Left ventricle myocardium inferior (tissue), 1 donor: ENCODE measurements around the gene DNAH8. TPM values are rescaled to one million over a fixed set of nuclear protein-coding genes. Genes with fewer than 3 reads are reported as not detected.

Source experiments
- DNase-seq: peaks from one replicate; pipeline ENCODE4 v3.0.0-alpha.2; 2020
- H3K27ac ChIP-seq: fragments of 200-600 bp; replicated peaks from 2 replicates; pipeline ENCODE4 v1.8.0; 2021
- H3K27me3 ChIP-seq: fragments of 200-600 bp; 2 replicates; pipeline ENCODE4 v1.8.0; 2021; ENCODE audit warnings: low read depth
- H3K36me3 ChIP-seq: fragments of 200-600 bp; 2 replicates; pipeline ENCODE4 v1.8.0; 2021
- H3K4me1 ChIP-seq: fragments of 200-600 bp; 2 replicates; pipeline ENCODE4 v1.8.0; 2021
- H3K4me3 ChIP-seq: fragments of 200-600 bp; 2 replicates; pipeline ENCODE4 v1.8.0; 2021; ENCODE audit warnings: mild to moderate bottlenecking, moderate library complexity
- H3K9me3 ChIP-seq: fragments of 200-600 bp; replicated peaks from 2 replicates; pipeline ENCODE4 v1.8.0; 2021
- CTCF ChIP-seq: fragments of 200-600 bp; IDR thresholded peaks from 2 replicates; pipeline ENCODE4 v1.8.0; 2021; ENCODE audit warnings: antibody characterized with exemption, mild to moderate bottlenecking, borderline replicate concordance
- intact Hi-C: fragments of 100-400 bp; cut with micrococcal nuclease; formaldehyde crosslinking; loops from one replicate; pipeline ENCODE4 v1.11.0; 2022
- total RNA-seq: library from RNA; stranded (reverse); fragmentation: NEBNext Ultra II Directional; extraction: Animal tissue kit (Norgen Biotek cat#: 25700); gene quantifications from one replicate; pipeline ENCODE4 v1.2.1, GENCODE V29; 2021
- donor health status: DM: no; HTN: yes; CAD: no; lungs with severe emphysema.

DNAH8 gene
- total RNA-seq, 1 donor from 2014 or later = 0.03 TPM

- no peak for DNase-seq
- no peaks in the 10 kb centered on the region for H3K27me3 ChIP-seq
- H3K9me3 ChIP-seq = no peaks in the 10 kb centered on the region
- intact Hi-C loops = no loop called here
- H3K27ac ChIP-seq = no peak overlapping the region
- no peak for TF ChIP-seq CTCF
- H3K4me3 ChIP-seq = no peak overlapping the region
- no peaks in the 10 kb centered on the region for H3K36me3 ChIP-seq
- no peaks in the 10 kb centered on the region for H3K4me1 ChIP-seq
Measured at GRCh38 chr6:38837101-38837500, 122.0 kb downstream of the DNAH8 start.

GRCh38 chr6:38843798-38844197 is 128.7 kb downstream of the DNAH8 start:
- intact Hi-C loops = no loop called here
- H3K4me3 ChIP-seq = no peak overlapping the region
- DNase-seq = no peak
- H3K4me1 ChIP-seq = no peaks in the 10 kb centered on the region
- no peaks in the 10 kb centered on the region for H3K36me3 ChIP-seq
- H3K27me3 ChIP-seq = peaks cover 21% of the 10 kb centered on the region
- H3K27ac ChIP-seq = no peak overlapping the region
- no peak for TF ChIP-seq CTCF
- no peaks in the 10 kb centered on the region for H3K9me3 ChIP-seq

GRCh38 chr6:38845931-38846330 is 130.8 kb downstream of the DNAH8 start:
- H3K4me1 ChIP-seq = no peaks in the 10 kb centered on the region
- TF ChIP-seq CTCF = no peak
- DNase-seq = no peak
- no peak overlapping the region for H3K27ac ChIP-seq
- no peaks in the 10 kb centered on the region for H3K36me3 ChIP-seq
- intact Hi-C loops = no loop called here
- H3K4me3 ChIP-seq = no peak overlapping the region
- peaks cover 30% of the 10 kb centered on the region for H3K27me3 ChIP-seq
- no peaks in the 10 kb centered on the region for H3K9me3 ChIP-seq

- intact Hi-C loops = no loop called here
- no peaks in the 10 kb centered on the region for H3K4me1 ChIP-seq
- H3K27me3 ChIP-seq = peaks cover 34% of the 10 kb centered on the region
- DNase-seq = no peak
- TF ChIP-seq CTCF = no peak
- H3K27ac ChIP-seq = no peak overlapping the region
- H3K36me3 ChIP-seq = no peaks in the 10 kb centered on the region
- H3K4me3 ChIP-seq = no peak overlapping the region
- no peaks in the 10 kb centered on the region for H3K9me3 ChIP-seq
Measured at GRCh38 chr6:38846361-38846760, 131.2 kb downstream of the DNAH8 start.

- Histone ChIP-seq H3K4me1 (no peaks in the 10 kb centered on the region), H3K4me3 (no peak overlapping the region), H3K27me3 (peaks cover 39% of the 10 kb centered on the region), H3K9me3 (no peaks in the 10 kb centered on the region), H3K36me3 (no peaks in the 10 kb centered on the region), H3K27ac (no peak overlapping the region)
- no peak for TF ChIP-seq CTCF
- DNase-seq = no peak
- intact Hi-C loops = no loop called here
Measured at GRCh38 chr6:38846844-38847243, 131.7 kb downstream of the DNAH8 start.

- no peaks in the 10 kb centered on the region for H3K9me3 ChIP-seq
- no peaks in the 10 kb centered on the region for H3K36me3 ChIP-seq
- intact Hi-C loops = no loop called here
- peaks cover 44% of the 10 kb centered on the region for H3K27me3 ChIP-seq
- DNase-seq = no peak
- no peak overlapping the region for H3K27ac ChIP-seq
- no peak for TF ChIP-seq CTCF
- H3K4me3 ChIP-seq = no peak overlapping the region
- no peaks in the 10 kb centered on the region for H3K4me1 ChIP-seq
Measured at GRCh38 chr6:38847497-38847896, 132.4 kb downstream of the DNAH8 start.
